ENCODE data around the gene RUVBL1.
"Not testable (repeated sequence)": the region's sequence is repeated elsewhere in the genome, so short reads cannot be mapped to it uniquely, and the experiment has no call there.

The RUVBL1 gene

DNA sequence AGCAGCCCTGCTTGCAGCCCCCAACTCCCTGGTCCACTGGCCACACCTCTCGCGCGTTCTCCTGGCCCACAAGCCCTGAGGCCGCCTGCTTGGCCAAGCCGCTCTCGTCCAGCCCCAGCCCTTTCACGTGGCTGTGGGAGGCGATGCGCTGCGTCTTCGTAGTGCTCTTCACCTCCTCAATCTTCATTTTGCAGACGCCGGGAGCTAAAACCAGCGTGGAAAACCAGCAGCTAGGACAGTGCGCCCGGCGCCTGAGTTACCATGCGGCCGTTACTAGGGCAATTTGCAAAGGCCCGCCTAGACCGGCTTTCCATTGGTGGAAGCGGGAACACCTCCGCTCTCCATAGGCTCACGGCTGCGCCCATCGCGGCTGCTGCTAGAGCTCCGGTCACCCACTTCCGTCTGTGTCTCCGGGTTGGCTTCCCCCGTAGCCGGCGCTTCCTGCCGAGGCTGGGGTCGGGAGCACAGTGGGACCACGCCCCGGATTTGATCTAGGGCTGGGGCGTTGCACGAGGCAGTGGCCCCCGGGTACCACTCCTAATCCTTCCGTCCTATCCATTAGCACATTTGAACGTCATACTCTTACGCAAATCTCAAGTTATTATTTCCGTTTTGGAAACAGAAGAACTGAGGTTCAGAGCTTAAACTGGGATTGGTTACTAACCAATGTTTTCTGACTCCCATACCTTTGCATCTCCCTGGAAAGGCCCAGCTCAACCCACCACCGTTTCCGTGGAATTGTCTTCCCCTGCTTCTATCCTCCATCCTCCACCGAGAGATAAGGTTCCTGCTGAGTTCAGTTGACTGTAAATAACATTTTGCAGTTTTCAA lies at the start of gene RUVBL1:
Gene RUVBL1, minus strand, starts transcription at position 275 of the 831 bp plus-strand sequence. Its CDS starts 88 bp downstream, at position 187.
- peak; percentile 97 for DNase-seq (ENCODE audit: low spot score)

DNA sequence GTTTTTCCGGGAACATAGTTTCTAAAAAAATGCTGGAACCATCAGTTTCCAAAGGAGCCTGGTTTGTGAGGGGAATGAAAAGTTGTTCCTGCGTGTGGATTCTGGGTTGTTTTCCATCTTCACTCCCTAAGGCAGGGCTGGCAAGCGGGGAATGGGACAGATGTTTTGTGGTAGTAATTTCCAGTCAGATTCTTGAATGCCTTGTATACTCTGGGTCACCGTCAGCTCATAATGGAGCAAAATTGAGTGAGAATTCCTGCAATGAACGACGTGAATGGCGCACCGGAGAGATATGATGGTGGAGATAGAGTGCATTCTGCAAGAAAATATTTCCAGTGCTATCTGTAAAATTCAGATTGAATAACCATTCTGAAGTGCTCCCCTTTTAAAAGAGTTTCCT lies 49.6 kb upstream of the RUVBL1 start:
- no peak for DNase-seq (ENCODE audit: low spot score)

DNA sequence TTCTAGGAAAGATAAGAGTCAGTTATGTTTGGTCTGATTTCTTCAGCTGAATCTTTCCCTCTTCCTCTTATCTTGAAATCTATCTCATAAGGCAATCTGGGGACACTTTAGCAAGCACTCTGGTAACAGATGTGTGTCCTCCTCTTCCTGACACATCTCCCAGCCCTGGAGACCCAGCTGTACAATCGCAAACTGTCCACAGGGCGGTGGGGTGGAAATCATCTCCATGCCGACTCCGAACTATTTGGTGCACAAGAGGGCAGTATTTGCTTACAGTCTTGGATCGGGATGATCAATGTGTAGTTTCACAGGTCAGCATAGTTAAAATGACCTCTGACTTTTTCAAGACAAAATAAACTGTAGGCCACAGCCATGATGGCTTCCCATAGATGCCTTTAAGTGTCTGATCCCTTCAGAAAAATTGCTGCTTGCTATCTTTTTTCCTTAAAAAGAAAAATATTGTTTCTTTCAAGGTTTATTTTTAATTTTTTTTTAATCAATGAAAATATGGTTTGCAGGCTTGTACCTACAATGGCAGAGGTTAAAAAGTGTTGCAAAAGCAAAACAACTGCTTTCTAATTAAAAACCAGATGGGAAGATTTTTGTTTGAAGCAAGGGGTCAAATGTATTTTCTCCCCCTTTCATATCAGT lies 47.4 kb upstream of the RUVBL1 start:
- DNase-seq (ENCODE audit: low spot score), result no peak

DNA sequence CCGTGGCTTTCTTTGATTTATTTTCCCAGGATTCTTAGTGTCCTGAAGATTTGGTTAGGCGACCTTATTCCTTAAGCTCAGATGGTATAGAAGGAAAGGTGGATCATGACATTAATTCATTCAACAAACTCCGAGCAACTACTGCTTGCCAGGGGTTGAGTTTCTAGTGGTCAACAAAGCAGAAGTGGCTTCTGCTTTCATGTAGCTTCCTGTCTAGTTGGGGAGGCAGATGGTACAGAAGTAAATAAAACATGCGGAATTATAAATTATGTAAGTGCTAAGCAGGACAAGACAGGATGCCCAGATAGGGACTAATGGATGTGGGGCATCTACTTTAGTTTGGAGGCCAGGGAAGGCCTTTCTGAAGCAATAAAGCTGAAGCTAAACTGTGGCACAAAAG lies 45.2 kb upstream of the RUVBL1 start:
- DNase-seq (ENCODE audit: low spot score), result no peak

DNA sequence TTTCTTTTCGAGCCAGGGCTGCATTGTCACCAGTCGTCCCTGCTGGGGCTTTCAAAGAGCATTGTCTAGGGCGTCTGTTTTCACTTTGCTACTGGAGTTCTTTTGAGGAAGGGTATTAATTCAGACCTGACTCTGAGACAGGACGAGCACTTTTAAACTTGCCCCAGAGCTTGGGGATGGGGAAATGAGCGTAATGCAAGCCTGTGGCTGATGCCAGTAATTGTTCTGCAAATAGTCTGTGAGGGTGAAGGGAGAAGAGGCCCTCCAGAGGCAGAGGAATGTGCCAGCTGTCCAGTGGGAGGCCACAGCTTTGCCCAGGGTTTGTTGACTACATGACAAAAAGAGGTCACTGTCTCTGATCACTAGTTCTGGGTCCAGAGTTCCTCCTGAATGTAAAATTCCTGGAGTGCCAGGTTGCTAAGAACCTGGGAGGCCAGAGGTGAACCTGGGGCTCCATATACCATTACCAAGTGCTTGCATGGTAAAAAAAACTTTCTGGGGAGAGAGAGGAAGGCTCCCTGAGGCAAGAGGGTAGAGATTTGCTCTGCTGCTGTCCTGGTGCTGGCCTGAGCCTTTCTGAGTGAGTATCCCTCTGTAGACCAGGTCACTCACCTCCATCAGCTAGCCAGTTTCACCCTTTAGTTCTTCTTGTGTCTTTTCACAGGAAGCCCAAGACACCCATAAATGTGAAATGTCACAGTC lies 44.5 kb upstream of the RUVBL1 start:
- DNase-seq (ENCODE audit: low spot score), result no peak

DNA sequence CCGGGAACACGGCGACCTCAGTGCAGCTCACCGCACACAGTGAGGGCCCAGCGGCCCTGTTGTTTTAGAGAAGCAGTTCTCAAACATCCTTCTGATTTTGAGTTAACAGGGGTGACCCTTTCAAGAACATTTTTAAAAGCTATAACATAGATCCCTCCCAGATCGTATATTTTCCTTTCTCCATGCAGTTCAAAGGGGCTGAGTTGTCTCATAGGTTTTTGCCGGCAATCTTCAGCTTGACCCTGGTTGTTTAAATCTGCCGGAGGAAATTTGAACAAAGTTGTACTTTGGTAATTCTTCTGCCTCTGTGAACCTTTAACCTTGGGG lies 44.0 kb upstream of the RUVBL1 start:
- no peak for DNase-seq (ENCODE audit: low spot score)

DNA sequence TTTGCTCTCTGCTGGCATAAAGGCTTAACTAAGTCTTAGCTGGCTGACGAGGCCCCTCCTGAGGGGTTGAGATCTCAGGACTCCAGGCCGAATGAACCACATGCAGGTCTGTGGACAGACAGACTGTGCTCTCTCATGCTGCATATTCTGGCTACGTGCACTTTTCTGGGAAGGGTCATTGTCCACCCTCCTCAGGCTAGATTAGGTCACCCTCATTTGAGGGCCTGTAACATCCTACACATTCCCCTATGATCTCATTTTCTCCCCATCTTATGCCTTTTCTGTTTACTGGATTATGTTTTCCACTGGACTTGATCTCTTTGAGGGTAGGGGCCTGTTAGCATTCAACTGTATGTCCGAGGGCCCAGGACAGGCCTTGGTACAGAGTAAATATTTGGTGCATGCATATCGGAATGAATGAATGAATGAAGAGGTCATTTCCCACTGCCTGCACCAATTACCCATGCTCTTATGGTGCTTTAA lies 43.4 kb upstream of the RUVBL1 start:
- DNase-seq (ENCODE audit: low spot score), result no peak

DNA sequence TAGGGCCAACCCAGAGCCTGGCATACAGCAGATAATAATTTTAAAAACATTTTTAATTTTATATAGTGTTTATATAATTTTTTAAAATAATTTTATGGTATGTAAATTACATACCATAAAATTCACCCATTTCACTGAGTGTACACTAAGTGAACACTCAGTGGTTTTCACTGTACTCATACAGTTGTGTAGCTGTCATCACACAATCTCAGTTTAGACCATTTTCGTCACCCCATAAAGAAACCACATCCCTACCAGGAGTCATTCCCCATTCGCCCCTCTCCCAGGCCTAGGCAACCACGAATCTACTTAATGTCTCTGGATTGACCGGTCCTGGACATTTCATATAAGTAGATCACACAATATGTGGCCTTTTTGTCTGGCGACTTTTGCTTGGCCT lies 39.8 kb upstream of the RUVBL1 start:
- DNase-seq (ENCODE audit: low spot score), result no peak

DNA sequence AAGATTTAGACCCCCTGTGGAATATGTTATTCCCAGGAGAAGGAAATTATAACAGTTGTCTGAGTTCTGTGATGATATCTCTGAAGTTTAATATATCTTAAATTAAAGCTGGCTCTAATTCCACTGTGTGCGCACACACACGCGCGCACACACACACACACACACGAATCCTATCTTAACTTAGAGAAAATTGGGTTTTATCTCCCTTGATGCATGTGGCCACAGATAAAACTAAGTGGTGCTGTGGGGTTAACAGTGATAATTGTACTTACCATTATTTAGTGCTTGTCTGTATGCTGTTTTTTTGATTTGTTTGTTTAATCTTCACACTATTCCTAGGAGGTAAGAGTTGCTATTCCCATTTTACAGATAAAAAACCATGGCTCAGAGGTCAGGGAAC lies 37.0 kb upstream of the RUVBL1 start:
- DNase-seq (ENCODE audit: low spot score), result no peak

DNA sequence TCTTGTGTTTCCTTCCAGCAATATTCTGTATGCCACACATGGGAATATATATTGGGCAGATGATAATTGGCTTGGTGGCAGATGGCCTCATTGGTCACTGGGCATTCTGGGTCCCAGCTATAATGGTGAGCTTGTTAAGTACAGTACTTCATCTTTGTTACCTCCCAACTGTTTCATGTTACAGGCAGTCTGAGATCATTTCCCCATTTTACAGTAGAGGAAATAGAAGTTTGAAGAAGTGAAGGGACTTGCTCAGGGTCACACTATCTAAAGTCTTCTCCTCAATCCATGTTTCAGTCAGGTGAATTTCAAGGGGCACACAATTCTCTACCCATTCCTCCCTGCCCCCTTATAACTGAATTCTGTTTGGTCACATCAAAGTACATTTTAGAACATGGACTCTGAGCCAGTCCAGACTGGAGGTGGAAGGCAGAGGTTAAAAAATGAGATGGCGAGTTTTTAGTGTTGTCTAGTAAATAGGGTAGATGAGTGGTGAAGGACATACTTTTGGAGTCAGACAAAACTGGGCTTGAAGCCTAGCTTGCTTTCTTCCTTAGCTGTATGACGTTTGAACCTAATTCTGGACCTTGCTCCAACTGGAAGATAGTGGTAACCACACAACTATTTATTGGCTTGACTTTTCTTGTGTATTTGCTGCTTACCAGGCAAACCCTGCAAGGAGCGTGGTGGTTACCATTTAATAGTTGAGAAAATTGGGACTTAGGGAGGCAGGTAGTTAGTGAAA lies 32.2 kb upstream of the RUVBL1 start:
- no peak for DNase-seq (ENCODE audit: low spot score)

DNA sequence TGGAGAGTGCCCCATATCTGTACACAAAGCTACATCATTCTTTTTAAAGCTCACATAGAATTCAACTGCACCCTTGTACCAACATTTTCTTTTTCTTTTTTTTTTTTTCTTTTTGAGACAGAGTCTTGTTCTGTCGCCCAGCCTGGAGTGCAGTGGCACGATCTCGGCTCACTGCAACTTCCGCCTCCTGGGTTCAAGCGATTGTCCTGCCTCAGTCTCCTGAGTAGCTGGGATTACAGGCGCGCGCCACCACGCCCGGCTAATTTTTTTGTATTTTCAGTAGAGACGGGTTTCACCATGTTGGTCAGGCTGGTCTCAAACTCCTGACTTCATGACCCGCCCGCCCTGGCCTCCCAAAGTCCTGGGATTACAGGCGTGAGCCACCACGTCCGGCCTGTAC lies 30.7 kb upstream of the RUVBL1 start:
- not testable (repeated sequence) for DNase-seq (ENCODE audit: low spot score)

DNA sequence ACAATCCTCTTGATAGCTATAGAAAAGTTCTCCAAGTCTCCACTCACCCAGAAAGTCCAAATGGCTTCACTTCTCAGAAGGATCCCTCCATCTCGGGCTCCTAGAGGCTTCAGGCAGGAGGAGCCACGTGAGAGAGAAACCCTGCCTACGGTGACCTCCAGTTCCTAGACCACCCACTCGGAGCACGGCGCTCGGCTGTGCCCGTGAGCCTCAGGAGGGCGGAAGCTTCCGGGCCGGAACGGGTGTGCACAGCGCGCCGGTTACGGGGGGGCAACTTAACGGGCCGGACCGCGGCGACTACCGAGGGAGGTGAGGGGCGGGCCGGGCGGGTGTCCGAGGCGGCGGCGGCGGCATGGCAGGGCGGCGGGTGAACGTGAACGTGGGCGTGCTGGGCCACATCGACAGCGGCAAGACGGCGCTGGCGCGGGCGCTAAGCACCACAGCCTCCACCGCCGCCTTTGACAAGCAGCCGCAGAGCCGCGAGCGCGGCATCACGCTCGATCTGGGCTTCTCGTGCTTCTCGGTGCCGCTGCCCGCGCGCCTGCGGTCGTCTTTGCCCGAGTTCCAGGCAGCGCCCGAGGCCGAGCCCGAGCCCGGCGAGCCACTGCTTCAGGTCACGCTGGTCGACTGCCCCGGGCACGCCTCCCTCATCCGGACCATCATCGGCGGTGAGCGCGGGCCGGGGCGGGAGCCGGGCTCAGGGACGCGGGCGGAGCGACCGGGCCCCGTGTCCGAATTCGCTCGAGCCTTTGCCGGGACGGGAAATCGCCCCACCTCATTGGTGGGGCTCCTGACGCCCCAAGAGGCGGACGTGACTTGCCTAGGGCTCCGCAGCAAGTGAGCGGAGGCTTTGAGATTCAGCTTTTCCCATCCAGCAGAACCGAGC lies 29.8 kb upstream of the RUVBL1 start, which contains the start of gene EEFSEC:
Gene EEFSEC, plus strand, starts transcription at position 326 of the 886 bp plus-strand sequence. Its CDS starts 27 bp downstream, at position 353.
- peak; percentile 77 for DNase-seq (ENCODE audit: low spot score)

DNA sequence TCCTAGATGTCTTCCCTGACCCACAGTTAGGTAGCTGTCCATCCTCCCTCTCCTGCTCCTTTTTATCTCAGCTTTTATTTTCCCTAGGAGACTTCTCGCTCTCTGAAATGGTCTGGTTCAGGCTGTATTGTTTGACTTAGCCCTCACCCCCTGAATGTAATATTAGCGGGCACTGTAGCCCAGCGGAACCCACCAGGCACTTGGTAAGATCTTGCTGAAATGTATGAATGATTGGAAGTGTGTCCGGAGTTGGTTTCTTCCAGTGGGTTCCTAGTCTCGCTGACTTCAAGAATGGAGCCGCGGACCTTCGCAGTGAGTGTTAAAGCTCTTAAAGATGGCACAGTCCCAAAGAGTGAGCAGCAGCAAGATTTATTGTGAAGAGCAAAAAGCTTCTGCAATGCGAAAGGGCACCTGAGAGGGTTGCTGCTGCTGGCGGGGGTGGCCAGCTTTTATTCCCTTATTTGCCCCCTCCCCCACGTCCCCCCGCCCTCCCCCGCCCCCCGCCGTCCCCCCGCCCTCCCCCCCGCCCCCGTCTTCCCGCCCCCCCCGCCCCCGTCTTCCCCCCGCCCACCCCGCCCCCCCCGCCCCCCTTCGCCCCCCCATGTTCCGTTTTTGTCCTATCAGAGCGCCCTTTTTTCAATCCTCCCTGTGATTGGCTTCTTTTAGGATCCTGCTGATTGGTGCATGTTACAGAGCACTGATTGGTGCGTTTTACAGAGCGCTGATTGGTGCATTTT lies 29.0 kb upstream of the RUVBL1 start:
- DNase-seq (ENCODE audit: low spot score), result peak; percentile 52

DNA sequence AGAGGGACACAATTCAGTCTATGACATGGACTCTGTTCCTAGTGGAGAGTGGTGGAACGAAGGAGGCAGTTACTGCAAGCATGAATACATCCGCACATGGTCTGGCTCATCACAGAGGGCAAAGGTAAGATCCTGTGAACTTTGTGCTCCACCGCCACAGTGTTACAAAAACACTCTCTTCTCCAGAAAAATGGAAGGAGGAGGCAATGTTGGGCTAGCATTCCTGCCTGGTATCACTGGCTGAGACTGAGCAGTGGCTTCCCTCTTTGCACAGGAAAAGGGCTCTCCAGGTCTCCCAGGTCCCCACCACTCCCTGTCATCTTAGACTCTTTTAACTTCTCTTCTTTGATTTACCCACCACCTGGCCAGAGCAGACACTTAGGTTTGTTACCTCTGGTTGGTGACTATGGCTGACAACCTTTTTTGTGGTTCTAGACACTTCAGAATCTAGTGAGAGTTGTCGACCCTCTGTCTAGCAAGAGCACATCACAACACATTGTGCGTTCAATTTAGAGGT lies 28.2 kb upstream of the RUVBL1 start:
- no peak for DNase-seq (ENCODE audit: low spot score)

DNA sequence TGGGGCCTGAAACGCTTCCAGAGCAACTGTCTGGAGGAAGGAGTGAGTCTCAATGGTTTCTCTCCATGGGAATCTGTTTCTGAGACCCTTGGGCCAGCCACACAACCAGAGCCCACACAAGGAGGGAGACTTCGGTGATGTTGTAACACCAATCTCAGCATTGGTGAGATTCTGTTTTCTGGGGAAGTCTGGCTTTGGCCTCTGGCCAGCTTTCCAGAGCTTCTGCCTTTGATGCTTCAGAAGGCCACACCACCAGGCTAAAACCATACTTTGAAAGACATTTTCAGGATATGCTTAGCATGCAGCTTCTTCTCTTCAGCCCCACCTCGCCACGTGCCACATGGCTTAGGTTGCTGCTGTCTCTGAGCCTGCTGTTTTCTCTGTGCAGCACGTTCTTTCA lies 26.0 kb upstream of the RUVBL1 start:
- no peak for DNase-seq (ENCODE audit: low spot score)

DNA sequence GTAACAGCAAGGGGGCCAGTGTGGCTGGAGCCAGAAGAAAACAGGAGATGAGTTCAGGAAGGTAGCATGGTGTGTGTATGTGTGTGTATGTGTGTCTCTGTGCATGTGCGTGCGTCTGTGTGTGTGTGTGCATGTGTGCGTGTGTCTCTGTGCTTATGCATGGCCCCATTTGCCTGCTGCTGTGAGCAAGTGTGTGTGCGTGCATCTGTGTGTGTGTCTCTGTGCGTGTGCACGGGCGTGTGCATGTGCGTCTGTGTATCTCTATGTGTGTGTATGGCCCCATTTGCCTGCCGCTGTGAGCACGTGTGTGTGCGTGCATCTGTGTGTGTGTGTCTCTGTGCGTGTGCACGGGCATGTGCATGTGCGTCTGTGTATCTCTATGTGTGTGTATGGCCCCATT lies 22.6 kb upstream of the RUVBL1 start:
- DNase-seq (ENCODE audit: low spot score), result no peak

DNA sequence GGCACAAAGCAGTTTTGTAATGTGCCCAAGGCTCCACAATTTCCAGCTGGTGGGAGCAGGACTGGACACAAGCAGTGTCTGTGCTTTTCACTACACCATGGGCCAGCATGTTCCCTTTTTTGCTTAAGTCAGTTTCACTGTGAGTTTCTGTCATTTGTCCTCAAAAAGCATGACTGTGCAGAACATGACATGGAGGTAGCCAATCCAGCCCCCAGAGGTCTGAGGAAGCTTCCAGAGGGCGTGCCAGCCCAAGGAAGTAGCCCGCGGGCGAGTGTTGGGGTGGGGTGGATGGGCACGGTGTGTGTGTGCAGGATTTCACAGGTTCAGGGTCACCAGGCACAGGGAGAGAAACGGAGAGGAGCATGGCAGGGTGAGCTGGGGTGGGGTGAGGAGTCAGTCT lies 21.7 kb upstream of the RUVBL1 start:
- no peak for DNase-seq (ENCODE audit: low spot score)

DNA sequence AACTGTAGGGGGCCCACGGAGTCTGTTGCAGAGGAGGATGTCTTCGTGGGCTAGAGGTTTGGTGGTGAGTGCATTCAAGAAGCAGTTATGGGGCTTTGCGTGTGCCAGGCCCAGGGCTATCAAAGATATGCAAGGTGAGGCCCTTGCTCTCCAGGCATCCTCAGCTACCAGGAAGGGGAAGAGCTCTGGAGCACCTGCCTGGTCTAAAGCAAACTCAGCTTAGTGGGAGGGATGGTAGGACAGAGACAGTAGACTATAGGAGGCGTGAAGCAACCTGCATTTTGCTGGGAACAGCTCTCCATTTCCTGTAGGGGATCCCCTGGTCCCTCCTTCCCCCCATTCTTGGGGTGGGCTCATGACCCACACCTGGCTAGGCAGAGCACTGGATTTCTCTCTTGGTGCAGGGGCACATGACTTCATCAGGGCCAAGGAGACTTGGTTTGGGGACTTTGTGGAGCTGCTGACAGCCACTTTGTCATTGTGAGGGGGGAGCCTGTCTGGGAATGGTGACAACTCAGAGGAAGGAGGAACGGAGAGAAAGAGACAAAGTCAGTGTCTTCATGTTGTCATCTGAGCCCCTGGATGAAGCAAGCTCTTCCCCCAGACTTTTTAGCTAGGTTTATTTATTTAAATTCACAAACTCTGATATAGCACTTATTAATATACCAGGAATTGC lies 21.0 kb upstream of the RUVBL1 start:
- DNase-seq (ENCODE audit: low spot score), result no peak

DNA sequence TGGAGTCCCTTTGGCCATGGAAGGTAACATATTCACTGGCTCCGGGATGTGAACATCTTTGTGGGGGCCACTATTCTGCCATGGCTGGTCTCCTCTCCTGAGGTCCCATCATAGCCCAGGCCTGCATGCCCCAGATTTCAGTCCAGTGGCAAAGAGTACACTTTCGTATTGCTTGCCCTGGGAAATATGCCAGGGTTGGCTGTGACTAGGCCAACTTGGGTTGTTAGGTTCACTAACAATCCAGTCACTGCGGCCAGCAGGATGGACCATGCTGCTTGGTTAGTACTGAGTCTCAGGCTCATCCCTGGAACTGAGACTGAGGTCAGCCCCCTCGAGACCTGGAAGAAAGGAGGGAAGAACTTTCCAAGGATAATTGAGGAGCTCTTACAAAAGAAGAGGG lies 19.9 kb upstream of the RUVBL1 start:
- no peak for DNase-seq (ENCODE audit: low spot score)
